Ovary (tissue), 3 donors: ENCODE results near the gene FRMD4A.

Experiments used
- CTCF ChIP-seq, 3 donors: fragments of 450-650 bp in 2 of 3; fragments of 200-600 bp in 1 of 3; IDR thresholded peaks; one replicate each; pipeline versions ENCODE4 v1.5.1 to v1.8.0; 2016 to 2022; ENCODE audit warnings: antibody characterized with exemption in 3 of 3, mild to moderate bottlenecking in 1 of 3
- EP300 ChIP-seq: sonication (generic); formaldehyde crosslinking; IDR thresholded peaks from one replicate; pipeline ENCODE4 v1.6.1; 2017; ENCODE audit warnings: antibody characterized with exemption
- POLR2A ChIP-seq: fragments of 450-650 bp; IDR thresholded peaks from one replicate; pipeline ENCODE4 v1.6.1; 2017; ENCODE audit warnings: antibody characterized with exemption, mild to moderate bottlenecking, moderate library complexity
- donor health status: DM: no; HTN: no; CAD: no.

DNA sequence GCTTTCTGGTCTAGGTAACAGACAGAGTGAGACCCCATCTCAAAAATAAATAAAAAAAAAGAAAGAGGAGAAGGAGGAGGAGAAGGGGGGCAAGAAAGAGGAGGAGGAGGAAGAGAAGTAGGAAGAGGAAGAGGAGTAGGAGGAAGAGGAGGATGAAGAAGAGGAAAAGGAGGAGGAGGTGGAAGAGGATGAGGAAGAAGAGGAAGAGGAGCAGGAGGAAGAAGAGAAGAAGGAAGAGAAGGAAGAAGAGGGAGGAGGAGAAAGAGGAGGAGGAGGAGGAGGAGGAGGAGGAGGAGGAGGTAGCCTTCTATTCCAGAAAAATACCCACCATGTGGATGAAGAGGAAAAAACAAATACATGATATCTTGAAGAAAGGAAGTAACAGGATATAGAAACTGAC is 172.1 kb downstream of the FRMD4A start:
- TF ChIP-seq POLR2A (no peak), CTCF (IDR thresholded peaks at IDR 0.05) (no peak), EP300 (no peak)
